GM19238 (cell line): ENCODE data around the gene MINDY4.

Experiments used
- DNase-seq: peaks from one replicate; pipeline ENCODE4 v3.0.0; 2011; ENCODE audit warnings: low spot score; ENCODE audit not compliant: insufficient read length

Gene MINDY4

GRCh38 chr7:30899630-30900029 lies 128.4 kb downstream of the MINDY4 start:
- no peak for DNase-seq

- DNase-seq: no peak
These were observed 128.8 kb downstream of the MINDY4 start for GRCh38 chr7:30900053-30900452.

- no peak for DNase-seq
These were observed 129.7 kb downstream of the MINDY4 start for GRCh38 chr7:30900803-30901362.

GRCh38 chr7:30901856-30902255 lies 130.6 kb downstream of the MINDY4 start:
- no peak for DNase-seq

GRCh38 chr7:30902466-30902865 lies 131.2 kb downstream of the MINDY4 start:
- no peak for DNase-seq

- DNase-seq: no peak
These were observed 131.9 kb downstream of the MINDY4 start for GRCh38 chr7:30903146-30903545.

GRCh38 chr7:30904561-30904960 lies 133.3 kb downstream of the MINDY4 start:
- DNase-seq: no peak

GRCh38 chr7:30905078-30906012 lies 134.1 kb downstream of the MINDY4 start:
- DNase-seq: no peak

- DNase-seq: no peak
These were observed 134.8 kb downstream of the MINDY4 start for GRCh38 chr7:30906014-30906413.

GRCh38 chr7:30906515-30907240 lies 135.5 kb downstream of the MINDY4 start:
- no peak for DNase-seq

GRCh38 chr7:30907527-30908267 lies 136.5 kb downstream of the MINDY4 start:
- DNase-seq: no peak

GRCh38 chr7:30908681-30909080 lies 137.5 kb downstream of the MINDY4 start:
- no peak for DNase-seq

- no peak for DNase-seq
These were observed 138.2 kb downstream of the MINDY4 start for GRCh38 chr7:30909431-30909830.

GRCh38 chr7:30910411-30911073 lies 139.3 kb downstream of the MINDY4 start:
- no peak for DNase-seq

- no peak for DNase-seq
These were observed 139.9 kb downstream of the MINDY4 start for GRCh38 chr7:30911133-30911532.

- no peak for DNase-seq
These were observed 140.3 kb downstream of the MINDY4 start, which contains the start of gene AQP1 for GRCh38 chr7:30911561-30911969. Gene AQP1, plus strand, starts transcription at chr7:30911853. Its CDS starts 57 bp downstream, at chr7:30911910.

- DNase-seq: no peak
These were observed 141.0 kb downstream of the MINDY4 start for GRCh38 chr7:30912021-30912730.

GRCh38 chr7:30912731-30912985 lies 141.4 kb downstream of the MINDY4 start:
- DNase-seq: no peak

- DNase-seq: no peak
These were observed 142.0 kb downstream of the MINDY4 start for GRCh38 chr7:30912986-30913811.
